ENCODE measurements around the gene ZFYVE27. TPM values are rescaled to one million over a fixed set of nuclear protein-coding genes. Genes with fewer than 3 reads are reported as not detected.

ZFYVE27 gene
- total and polyA plus RNA-seq, 7 donors = 7.2 to 42.2 (median 11.0) TPM

DNA sequence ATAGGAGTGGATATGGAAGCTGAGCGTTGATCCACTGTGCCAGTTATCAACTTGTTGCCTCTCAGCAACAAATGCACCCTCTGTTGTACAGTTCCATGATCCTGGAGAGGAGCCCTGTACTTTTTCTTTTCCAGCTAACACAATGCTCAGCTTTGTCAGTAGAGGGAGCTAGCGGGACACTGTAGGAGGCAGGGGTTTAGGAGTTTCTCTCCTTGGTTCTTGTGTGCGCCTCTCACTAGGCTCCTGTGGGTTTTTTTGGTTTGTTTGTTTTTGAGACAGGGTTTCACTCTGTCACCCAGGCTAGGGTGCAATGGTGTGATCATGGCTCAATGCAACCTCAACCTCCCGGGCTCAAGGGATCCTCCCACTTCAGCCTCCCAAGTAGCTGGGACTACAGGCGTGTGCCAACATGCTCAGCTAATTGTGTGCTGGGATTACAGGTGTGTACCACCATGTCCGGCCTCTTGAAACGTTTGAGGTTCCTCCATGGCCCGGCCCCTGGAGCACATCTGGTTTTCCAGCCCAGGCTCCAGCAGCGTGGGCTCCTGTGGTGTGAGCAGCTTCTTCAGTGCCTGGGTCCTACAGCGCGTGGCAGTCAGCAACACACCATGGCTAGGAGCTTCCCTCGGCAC is 35.4 kb upstream of the ZFYVE27 start:
- no peak for TF ChIP-seq POLR2AphosphoS5 (IDR thresholded peaks at IDR 0.05)
- TF ChIP-seq, protein P1, sequence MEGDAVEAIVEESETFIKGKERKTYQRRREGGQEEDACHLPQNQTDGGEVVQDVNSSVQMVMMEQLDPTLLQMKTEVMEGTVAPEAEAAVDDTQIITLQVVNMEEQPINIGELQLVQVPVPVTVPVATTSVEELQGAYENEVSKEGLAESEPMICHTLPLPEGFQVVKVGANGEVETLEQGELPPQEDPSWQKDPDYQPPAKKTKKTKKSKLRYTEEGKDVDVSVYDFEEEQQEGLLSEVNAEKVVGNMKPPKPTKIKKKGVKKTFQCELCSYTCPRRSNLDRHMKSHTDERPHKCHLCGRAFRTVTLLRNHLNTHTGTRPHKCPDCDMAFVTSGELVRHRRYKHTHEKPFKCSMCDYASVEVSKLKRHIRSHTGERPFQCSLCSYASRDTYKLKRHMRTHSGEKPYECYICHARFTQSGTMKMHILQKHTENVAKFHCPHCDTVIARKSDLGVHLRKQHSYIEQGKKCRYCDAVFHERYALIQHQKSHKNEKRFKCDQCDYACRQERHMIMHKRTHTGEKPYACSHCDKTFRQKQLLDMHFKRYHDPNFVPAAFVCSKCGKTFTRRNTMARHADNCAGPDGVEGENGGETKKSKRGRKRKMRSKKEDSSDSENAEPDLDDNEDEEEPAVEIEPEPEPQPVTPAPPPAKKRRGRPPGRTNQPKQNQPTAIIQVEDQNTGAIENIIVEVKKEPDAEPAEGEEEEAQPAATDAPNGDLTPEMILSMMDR (IDR thresholded peaks at IDR 0.05) = peak; percentile 71 to 89 (median 80)
- intact Hi-C loops (cut with DNase I) = loop anchor here (1.0 kb wide), 1 partner anchor 30 kb away; no protein-coding TSS in a partner anchor
- Histone ChIP-seq H3K27me3 (no peaks in the 10 kb centered on the region), H3K4me3 (no peak overlapping the region), H3K36me3 (no peaks in the 10 kb centered on the region), H3K27ac (no peak overlapping the region), H3K4me1 (no peaks in the 10 kb centered on the region), H3K9me3 (no peaks in the 10 kb centered on the region)
- 43 to 50% methylated on average over 12 of the region's 12 CpGs for WGBS, 2 donors
- no peak for DNase-seq

DNA sequence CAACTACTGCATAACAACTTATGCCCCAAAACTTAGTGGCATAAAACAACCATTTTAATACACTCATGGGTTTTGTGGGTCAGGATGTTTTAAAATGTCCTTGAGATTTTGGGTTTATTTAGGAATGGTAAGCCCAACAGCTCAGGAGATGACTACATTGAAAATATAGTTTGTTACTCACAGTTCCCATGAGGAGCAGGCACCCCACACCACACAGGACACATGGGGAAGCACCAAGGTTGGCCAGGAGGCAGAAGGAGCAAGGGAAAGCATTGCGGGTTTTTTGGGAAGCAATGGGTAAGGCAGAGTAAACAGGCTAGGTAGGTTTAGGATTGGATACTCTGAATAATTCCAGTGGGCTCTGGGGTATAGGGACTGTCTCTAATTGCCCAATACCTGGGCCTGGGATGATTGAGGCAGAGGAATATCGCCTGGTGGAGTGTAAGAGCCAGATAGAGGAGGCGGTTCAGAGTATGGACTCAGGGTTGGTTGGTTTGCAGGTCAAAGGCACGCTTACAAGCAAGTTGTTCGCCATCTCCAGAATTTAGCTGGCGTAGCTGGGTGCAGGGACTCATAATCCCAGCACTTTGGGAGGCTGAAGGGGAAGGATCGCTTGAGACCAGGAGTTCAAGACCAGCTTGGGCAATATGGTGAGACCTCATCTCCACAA is 33.4 kb upstream of the ZFYVE27 start:
- peaks cover 0 to 13% (median 8%) of the 10 kb centered on the region in 4 donors for H3K4me1 ChIP-seq
- H3K27ac ChIP-seq = no peak overlapping the region
- DNase-seq = no peak
- H3K27me3 ChIP-seq = no peaks in the 10 kb centered on the region
- no peak for TF ChIP-seq POLR2AphosphoS5 (IDR thresholded peaks at IDR 0.05)
- TF ChIP-seq EP300 (IDR thresholded peaks at IDR 0.05) = no peak
- TF ChIP-seq, protein P1 (IDR thresholded peaks at IDR 0.05) = no peak
- TF ChIP-seq POLR2A (IDR thresholded peaks at IDR 0.05) = no peak
- H3K4me3 ChIP-seq = no peak overlapping the region
- H3K36me3 ChIP-seq = no peaks in the 10 kb centered on the region
- intact Hi-C loops (cut with DNase I) = no loop called here
- H3K9me3 ChIP-seq = no peaks in the 10 kb centered on the region
- 91 to 93% methylated on average over 7 of the region's 7 CpGs for WGBS, 2 donors

DNA sequence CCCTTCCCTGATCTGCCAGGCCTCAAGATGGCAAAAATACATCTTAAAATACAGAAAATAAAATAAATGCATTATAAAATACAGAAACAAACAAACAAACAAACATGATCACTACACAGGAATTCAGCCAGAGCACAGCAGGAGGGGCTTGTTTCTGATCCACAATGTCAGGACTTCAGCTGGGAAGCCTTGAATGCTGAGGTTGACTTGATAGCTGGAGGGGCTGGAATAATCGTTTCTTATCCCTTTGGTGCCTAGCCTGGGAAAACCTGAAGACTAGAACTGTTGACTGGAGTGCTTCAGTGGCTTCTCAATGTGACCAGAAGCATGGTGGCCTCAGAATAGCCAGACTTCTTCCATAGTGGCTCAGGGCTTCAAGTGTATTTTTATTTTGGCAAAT is 32.6 kb upstream of the ZFYVE27 start:
- peaks cover 0 to 21% (median 16%) of the 10 kb centered on the region in 4 donors for H3K4me1 ChIP-seq
- H3K27me3 ChIP-seq = no peaks in the 10 kb centered on the region
- DNase-seq = no peak
- no peaks in the 10 kb centered on the region for H3K9me3 ChIP-seq
- TF ChIP-seq, protein P1 (IDR thresholded peaks at IDR 0.05) = no peak
- no peak for TF ChIP-seq EP300 (IDR thresholded peaks at IDR 0.05)
- no peak for TF ChIP-seq POLR2A (IDR thresholded peaks at IDR 0.05)
- no peak for TF ChIP-seq POLR2AphosphoS5 (IDR thresholded peaks at IDR 0.05)
- 77 to 86% methylated on average over 1 of the region's 1 CpG for WGBS, 2 donors
- intact Hi-C loops (cut with DNase I) = no loop called here
- no peaks in the 10 kb centered on the region for H3K36me3 ChIP-seq
- no peak overlapping the region for H3K27ac ChIP-seq
- no peak overlapping the region for H3K4me3 ChIP-seq

DNA sequence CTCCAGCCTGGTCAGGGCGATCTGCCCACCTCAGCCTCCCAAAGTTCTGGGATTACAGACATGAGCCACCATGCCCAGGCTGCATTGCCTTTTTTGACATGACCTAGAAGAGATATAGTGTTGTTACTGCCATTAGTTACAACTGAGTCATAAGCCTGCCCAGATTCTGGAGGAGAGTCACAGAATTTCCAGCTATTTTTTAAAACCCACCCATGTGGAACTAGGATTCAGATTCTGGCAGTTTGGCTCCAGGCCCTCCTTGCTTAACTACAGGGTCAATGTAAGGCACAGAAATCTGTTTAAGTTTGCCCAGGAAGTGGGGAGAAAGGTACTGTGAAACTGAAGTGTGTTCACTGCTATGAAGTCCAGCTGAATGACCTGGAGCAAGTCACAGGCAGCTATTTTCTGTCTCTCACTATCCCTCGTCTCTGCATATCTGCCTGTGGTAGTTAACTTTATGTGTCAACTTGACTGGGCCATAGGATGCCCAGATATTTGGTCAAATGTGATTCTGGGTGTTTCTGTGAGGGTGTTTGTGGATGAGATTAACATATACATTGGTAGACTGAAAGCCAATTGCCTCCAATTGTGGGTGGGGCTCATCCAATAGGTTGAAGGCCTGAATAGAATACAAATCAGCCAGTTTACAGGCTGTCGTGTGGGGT is 31.8 kb upstream of the ZFYVE27 start:
- no peak overlapping the region for H3K4me3 ChIP-seq
- no peak overlapping the region for H3K27ac ChIP-seq
- no peaks in the 10 kb centered on the region for H3K36me3 ChIP-seq
- 86 to 91% methylated on average over 3 of the region's 3 CpGs for WGBS, 2 donors
- H3K9me3 ChIP-seq = no peaks in the 10 kb centered on the region
- H3K27me3 ChIP-seq = no peaks in the 10 kb centered on the region
- peaks cover 0 to 29% (median 24%) of the 10 kb centered on the region in 4 donors for H3K4me1 ChIP-seq
- TF ChIP-seq POLR2A (IDR thresholded peaks at IDR 0.05) (no peak), POLR2AphosphoS5 (IDR thresholded peaks at IDR 0.05) (no peak), EP300 (IDR thresholded peaks at IDR 0.05) (no peak)
- TF ChIP-seq, protein P1 (IDR thresholded peaks at IDR 0.05) = no peak
- intact Hi-C loops (cut with DNase I) = no loop called here
- DNase-seq = no peak

All from sigmoid colon (tissue), 7 donors.